ENCODE data around the gene PDHA1. TPM values are rescaled to one million over a fixed set of nuclear protein-coding genes. Genes with fewer than 3 reads are reported as not detected.
A peak's percentile ranks its signal among the peaks of the same experiment; 100 is the strongest.

Gene PDHA1
- total RNA-seq, 4 donors from 2014 or later, result 45.7 to 137 (median 78.8) TPM

DNA sequence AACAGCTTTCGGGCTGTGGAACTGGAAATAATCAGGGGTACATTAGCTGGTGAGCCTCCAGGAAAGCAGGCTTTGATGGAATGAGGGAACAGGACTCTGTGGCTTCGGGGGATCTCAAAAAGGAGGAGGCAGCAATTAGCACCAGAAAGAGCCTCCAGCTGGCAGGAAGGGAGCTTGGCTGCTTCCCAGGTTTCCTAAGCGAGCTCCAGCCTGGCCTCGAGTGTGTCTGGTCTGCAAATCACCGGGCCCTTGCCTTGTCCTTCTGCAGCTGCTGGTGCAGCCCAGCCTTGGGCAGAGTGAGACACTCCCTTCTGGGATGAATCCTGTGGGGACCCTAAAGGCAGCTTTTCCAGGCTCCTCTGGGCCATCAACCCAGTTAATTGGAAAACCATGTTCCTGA lies 10.7 kb upstream of the PDHA1 start:
- Histone ChIP-seq H3K27ac (replicated peaks in 1 of 4) (no peak overlapping the region), H3K4me3 (no peak overlapping the region), H3K9me3 (peaks cover 0 to 12% (median 6%) of the 10 kb centered on the region in 4 donors), H3K27me3 (no peaks in the 10 kb centered on the region), H3K4me1 (no peaks in the 10 kb centered on the region), H3K36me3 (no peaks in the 10 kb centered on the region)
- no peak for DNase-seq (ENCODE audit: extremely low spot score)
- WGBS, result 53% methylated on average over 5 of the region's 5 CpGs
- intact Hi-C loops (cut with DNase I), result loop anchor here (5.0 to 10.0 kb wide), 2 partner anchors 398 to 941 kb away; no protein-coding TSS in a partner anchor
- TF ChIP-seq CTCF (IDR thresholded peaks at IDR 0.05), result no peak

DNA sequence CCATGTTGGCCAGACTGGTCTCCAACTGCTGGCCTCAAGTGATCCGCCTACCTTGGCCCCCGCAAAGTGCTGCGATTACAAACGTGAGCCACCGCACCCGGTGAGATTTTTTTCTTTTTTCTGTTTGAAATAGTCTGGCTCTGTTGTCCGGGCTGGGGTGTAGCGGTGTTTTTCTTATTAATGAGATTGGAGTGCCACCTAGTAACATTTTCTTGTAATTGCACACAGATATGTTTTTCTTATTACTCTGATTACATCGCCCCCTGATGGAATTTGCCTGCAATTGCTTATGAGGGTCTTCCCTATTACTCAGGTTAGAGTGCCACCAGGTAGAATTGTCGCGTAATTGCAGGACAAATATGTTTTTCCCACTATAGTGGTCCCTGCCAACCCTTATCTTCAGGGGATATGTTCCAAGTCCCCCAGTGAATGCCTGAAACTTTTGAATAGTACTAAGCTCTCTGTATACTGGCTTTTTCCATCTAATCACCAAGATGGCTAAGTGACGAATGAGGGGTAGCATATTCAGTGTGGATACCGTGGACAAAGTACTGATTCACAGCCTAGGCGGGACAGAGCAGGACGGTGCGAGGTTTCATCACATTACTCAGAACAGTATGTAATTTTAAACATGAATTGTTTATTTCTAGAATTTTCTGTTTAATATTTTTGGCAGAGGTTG lies 8.6 kb upstream of the PDHA1 start:
- intact Hi-C loops (cut with DNase I), result loop anchor here (5.0 to 10.0 kb wide), 2 partner anchors 400 to 943 kb away; no protein-coding TSS in a partner anchor
- no peaks in the 10 kb centered on the region for H3K4me1 ChIP-seq
- WGBS, result 66% methylated on average over 16 of the region's 16 CpGs
- peaks cover 0 to 12% (median 6%) of the 10 kb centered on the region in 4 donors for H3K9me3 ChIP-seq
- TF ChIP-seq CTCF (IDR thresholded peaks at IDR 0.05) (no peak), POLR2AphosphoS5 (IDR thresholded peaks at IDR 0.05) (no peak), POLR2A (IDR thresholded peaks at IDR 0.05; ENCODE audit: low read depth) (no peak), EP300 (IDR thresholded peaks at IDR 0.05) (no peak)
- no peak overlapping the region for H3K27ac ChIP-seq (replicated peaks in 1 of 4)
- no peaks in the 10 kb centered on the region for H3K36me3 ChIP-seq
- DNase-seq (ENCODE audit: extremely low spot score), result no peak
- H3K4me3 ChIP-seq, result no peak overlapping the region
- H3K27me3 ChIP-seq, result no peaks in the 10 kb centered on the region

DNA sequence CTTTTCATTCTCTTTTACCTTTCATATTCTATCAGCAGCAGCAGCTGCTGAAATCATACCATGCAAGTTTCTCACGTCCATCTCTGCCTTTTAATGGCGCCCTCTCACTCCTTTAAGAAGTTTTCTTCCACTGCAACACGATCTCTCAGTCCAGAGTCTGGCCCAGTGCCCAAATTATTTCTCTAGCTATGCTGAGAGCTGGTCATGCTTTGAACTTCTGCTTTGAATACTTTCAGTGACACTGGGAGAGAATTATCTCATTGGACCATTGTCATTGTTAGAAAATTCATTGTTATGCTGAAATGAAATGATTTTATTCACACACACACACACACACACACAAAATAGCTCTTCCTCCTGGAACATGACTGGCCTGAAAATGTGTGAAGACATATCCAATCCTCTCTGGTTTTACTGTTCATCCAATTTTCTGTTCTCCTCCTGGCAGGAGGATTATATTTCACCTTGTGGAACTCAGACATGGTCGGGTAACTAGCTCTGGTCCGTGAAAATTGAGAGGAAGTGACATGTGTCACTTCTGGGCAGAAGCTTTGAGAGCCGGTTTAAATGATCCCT lies 1.3 kb upstream of the PDHA1 start:
- H3K27me3 ChIP-seq, result no peaks in the 10 kb centered on the region
- no peak overlapping the region for H3K4me3 ChIP-seq
- no peaks in the 10 kb centered on the region for H3K36me3 ChIP-seq
- DNase-seq (ENCODE audit: extremely low spot score), result no peak
- TF ChIP-seq POLR2AphosphoS5 (IDR thresholded peaks at IDR 0.05) (no peak), CTCF (IDR thresholded peaks at IDR 0.05) (no peak), EP300 (IDR thresholded peaks at IDR 0.05) (no peak), POLR2A (IDR thresholded peaks at IDR 0.05; ENCODE audit: low read depth) (no peak)
- H3K9me3 ChIP-seq, result no peaks in the 10 kb centered on the region
- WGBS, result 56% methylated on average over 6 of the region's 6 CpGs
- H3K27ac ChIP-seq (replicated peaks in 1 of 4), result peak overlapping the region; percentile 91 to 96 (median 94)
- intact Hi-C loops (cut with DNase I), result loop anchor here (10.0 kb wide), 1 partner anchor 358 kb away; the partner anchor contains the start of gene PHKA2
- H3K4me1 ChIP-seq, result peaks cover 6 to 33% (median 27%) of the 10 kb centered on the region in 4 donors

DNA sequence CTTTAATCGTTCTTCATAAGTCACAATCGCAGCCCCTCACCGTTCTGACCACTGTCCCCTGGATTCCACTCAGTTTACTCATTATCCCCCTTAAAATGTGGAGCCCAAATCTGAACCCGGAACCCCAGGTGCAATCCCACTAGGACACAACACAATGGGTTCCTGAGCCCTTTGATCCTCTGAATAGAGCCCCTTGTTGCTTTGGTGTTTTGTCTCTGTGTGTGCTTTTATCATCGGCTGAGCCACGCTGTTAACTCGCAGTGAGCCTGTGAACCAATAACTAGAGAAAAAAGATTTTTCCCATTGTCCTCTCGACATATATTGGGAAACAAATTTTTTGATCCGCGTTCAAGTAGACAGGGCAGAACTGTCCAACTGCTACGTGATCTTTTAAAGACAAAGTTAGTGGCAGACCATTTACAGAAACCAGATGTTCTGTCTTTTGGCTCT lies 617 bp upstream of the PDHA1 start:
- no peak for DNase-seq (ENCODE audit: extremely low spot score)
- Histone ChIP-seq H3K27ac (replicated peaks in 1 of 4) (peak overlapping the region; percentile 91 to 96 (median 94)), H3K4me3 (peak overlapping the region; percentile 68 to 78 (median 72)), H3K36me3 (no peaks in the 10 kb centered on the region), H3K27me3 (no peaks in the 10 kb centered on the region), H3K4me1 (peaks cover 9 to 39% (median 29%) of the 10 kb centered on the region in 4 donors), H3K9me3 (no peaks in the 10 kb centered on the region)
- WGBS, result 45% methylated on average over 11 of the region's 11 CpGs
- no peak for TF ChIP-seq POLR2AphosphoS5 (IDR thresholded peaks at IDR 0.05)
- no peak for TF ChIP-seq CTCF (IDR thresholded peaks at IDR 0.05)
- no peak for TF ChIP-seq POLR2A (IDR thresholded peaks at IDR 0.05; ENCODE audit: low read depth)
- no peak for TF ChIP-seq EP300 (IDR thresholded peaks at IDR 0.05)
- intact Hi-C loops (cut with DNase I), result loop anchor here (10.0 kb wide), 1 partner anchor 358 kb away; the partner anchor contains the start of gene PHKA2

All from esophagus muscularis mucosa (tissue), 4 donors.